Subcutaneous adipose tissue (tissue), 4 donors: ENCODE results near the gene GMDS. TPM values are rescaled to one million over a fixed set of nuclear protein-coding genes. Genes with fewer than 3 reads are reported as not detected.

Experiments used
- total RNA-seq, 4 donors: library from RNA; depleted of rRNA; stranded (reverse); fragments of >200 nt; gene quantifications; one replicate each; pipeline ENCODE4 v1.1.0, GENCODE V29; 2016
- TF ChIP-seq, protein P1 (sequence below): fragments of 450-650 bp; IDR thresholded peaks from one replicate; pipeline ENCODE4 v1.5.1; 2016; ENCODE audit warnings: low read depth, mild to moderate bottlenecking, control low read depth, antibody characterized with exemption, moderate library complexity

The GMDS gene
- total RNA-seq, 4 donors from 2014 or later, result 10.1 to 17.3 (median 13.9) TPM

DNA sequence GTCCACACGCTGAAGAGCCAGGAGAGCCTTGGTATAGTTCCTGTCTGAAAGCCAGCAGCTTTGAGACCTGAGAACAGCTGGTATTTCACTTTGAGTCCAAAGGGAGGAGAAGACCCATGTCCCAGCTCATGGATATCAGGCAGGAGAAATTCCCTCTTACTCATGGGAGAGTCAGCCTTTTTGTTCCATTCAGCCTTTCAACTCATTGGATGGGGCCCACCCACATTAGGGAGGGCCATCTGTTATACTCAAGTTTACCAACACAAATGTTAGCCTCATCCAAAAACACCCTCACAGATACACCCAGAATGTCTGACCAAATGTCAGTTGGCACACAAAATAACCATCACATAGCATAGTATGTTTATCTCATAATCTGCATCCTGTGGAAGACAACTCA lies 80.1 kb downstream of the GMDS start:
- TF ChIP-seq, protein P1, sequence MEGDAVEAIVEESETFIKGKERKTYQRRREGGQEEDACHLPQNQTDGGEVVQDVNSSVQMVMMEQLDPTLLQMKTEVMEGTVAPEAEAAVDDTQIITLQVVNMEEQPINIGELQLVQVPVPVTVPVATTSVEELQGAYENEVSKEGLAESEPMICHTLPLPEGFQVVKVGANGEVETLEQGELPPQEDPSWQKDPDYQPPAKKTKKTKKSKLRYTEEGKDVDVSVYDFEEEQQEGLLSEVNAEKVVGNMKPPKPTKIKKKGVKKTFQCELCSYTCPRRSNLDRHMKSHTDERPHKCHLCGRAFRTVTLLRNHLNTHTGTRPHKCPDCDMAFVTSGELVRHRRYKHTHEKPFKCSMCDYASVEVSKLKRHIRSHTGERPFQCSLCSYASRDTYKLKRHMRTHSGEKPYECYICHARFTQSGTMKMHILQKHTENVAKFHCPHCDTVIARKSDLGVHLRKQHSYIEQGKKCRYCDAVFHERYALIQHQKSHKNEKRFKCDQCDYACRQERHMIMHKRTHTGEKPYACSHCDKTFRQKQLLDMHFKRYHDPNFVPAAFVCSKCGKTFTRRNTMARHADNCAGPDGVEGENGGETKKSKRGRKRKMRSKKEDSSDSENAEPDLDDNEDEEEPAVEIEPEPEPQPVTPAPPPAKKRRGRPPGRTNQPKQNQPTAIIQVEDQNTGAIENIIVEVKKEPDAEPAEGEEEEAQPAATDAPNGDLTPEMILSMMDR, result no peak

DNA sequence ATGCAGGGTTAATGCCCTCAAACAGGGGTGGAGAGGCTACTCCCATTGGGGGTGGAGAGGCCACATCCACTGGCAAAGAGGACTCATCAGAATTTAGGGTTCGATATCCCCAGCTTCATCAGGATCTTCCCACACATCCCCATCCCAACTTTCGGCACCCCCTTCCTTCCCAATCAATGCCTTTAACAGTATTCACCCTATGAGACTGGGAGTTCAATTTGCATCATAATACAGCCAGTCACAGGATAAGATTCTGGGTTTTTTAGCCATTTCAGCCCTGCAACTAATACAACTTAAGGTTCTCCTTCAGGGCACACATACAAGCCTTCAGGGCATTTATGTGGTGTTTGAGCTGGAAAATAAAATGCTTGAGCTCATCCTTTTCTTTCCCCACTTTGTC lies 80.9 kb downstream of the GMDS start:
- TF ChIP-seq, protein P1, result no peak

DNA sequence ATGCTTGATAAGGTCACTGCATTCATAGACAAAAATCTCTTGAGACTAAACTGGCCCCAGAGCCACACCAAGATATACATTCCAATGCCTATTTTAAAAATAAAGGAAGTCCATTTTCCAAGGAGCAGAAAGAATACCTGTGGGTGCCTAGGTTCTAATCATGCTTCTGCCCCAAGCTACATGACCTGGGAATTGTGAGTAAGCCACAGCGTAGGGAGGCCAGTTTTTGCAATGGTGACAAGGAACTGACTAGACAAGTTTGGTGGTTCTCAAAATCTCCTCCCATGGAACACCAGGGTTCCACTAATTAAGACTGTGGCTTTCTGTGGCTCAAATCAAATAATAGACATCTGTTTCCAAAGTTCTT lies 83.3 kb downstream of the GMDS start:
- TF ChIP-seq, protein P1, result no peak

GRCh38 chr6:2158596-2159271 lies 86.7 kb downstream of the GMDS start:
- TF ChIP-seq, protein P1, result no peak

GRCh38 chr6:2157441-2158127 lies 87.8 kb downstream of the GMDS start:
- TF ChIP-seq, protein P1, result no peak

- TF ChIP-seq, protein P1, result no peak
Measured at GRCh38 chr6:2155206-2155605, 90.2 kb downstream of the GMDS start.

DNA sequence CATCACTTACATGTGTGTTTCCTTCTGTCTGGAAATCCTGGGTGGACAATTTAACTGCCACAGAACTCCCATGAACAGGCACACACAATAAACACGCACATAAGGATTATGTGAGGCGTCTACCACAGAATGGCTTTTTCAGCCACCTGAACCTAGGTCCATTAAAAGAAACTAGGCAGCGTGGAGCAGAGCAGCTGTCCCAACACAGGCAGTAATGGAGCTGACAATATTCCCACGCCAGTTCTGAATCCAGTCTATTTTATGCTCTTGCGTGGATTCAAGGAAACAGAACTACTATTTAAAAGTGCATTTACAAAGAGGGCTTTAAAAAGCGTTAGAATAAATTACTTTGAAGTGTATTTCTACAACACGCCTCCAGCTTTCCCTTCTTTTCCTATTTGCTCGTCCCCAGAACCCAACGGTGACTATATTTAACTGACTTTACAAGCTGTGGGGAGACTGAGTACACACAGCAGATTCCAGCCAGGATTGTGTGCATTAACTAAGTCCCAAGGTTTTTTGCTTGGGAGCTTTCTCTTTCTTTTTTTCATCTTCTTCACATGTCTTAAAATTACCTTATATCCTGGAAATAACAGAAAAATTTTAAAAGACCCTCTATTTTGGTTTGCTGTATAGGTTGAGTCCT lies 95.9 kb downstream of the GMDS start:
- TF ChIP-seq, protein P1, result no peak
